ENCODE results near the gene URB2. TPM values are rescaled to one million over a fixed set of nuclear protein-coding genes. Genes with fewer than 3 reads are reported as not detected.

The URB2 gene
- total RNA-seq, 1 experiment from 2014 or later, result 53.2 TPM

DNA sequence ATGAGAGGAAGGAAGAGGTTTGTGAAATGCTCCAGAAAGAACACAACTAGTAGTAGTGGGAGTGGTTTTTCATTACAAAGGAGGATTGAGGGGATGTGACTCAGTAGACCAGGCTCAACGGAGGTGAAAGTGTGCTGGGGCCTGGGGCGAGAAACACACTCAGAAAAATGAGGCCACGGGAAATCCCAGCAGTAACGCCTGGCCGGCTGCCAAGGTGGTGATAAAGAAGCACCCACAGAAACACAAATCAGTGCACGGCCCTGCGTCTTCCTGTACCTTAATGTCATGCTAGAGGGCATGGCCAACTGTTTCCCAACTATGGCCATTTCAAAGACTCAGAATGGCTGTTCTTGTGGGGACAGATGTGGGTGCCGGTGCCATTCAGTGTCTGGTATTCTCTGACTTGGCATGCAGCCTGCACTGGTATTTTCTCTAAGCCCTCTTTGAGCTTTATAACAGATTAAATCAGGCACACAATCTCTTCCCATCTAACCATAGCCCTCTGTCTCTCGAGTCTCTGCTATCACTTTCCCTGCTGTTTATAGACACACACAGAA lies 38.2 kb downstream of the URB2 start:
- TF ChIP-seq, protein P1, sequence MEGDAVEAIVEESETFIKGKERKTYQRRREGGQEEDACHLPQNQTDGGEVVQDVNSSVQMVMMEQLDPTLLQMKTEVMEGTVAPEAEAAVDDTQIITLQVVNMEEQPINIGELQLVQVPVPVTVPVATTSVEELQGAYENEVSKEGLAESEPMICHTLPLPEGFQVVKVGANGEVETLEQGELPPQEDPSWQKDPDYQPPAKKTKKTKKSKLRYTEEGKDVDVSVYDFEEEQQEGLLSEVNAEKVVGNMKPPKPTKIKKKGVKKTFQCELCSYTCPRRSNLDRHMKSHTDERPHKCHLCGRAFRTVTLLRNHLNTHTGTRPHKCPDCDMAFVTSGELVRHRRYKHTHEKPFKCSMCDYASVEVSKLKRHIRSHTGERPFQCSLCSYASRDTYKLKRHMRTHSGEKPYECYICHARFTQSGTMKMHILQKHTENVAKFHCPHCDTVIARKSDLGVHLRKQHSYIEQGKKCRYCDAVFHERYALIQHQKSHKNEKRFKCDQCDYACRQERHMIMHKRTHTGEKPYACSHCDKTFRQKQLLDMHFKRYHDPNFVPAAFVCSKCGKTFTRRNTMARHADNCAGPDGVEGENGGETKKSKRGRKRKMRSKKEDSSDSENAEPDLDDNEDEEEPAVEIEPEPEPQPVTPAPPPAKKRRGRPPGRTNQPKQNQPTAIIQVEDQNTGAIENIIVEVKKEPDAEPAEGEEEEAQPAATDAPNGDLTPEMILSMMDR (conservative IDR thresholded peaks at IDR 0.05), result no peak
- H3K23ac ChIP-seq (ENCODE audit: insufficient read length, low read depth, low read length), result no peak overlapping the region
- no peak overlapping the region for H3K56ac ChIP-seq (ENCODE audit: insufficient read length, low read depth, low read length)
- H2BK5ac ChIP-seq (ENCODE audit: insufficient read length, low read length), result no peak overlapping the region
- H2BK15ac ChIP-seq (ENCODE audit: low read depth, low read length), result no peak overlapping the region
- H3K23me2 ChIP-seq (ENCODE audit: insufficient read length, low read depth, low read length, poor library complexity, severe bottlenecking), result no peaks in the 10 kb centered on the region
- no peak overlapping the region for H3K9ac ChIP-seq (ENCODE audit: extremely low read depth, insufficient read length, low read length)
- H3K4me1 Mint-ChIP-seq, result peaks cover 6 to 13% of the 10 kb centered on the region in 2 experiments; a peak in 3 of 4 replicates
- no peak overlapping the region for H4K8ac ChIP-seq (replicated peaks; ENCODE audit: insufficient read length, low read depth, low read length)
- WGBS (ENCODE audit: extremely low coverage, insufficient read length, low lambda C conversion rate), result no CpG with 5 or more reads among the region's 9 CpGs
- DNase-seq, result no peak
- H3K27me3 ChIP-seq (ENCODE audit: insufficient read depth, low read length), result no peaks in the 10 kb centered on the region
- H3K79me1 ChIP-seq (ENCODE audit: insufficient read depth, low read depth, low read length, poor library complexity, severe bottlenecking), result no peaks in the 10 kb centered on the region
- H3K9me3 ChIP-seq (ENCODE audit: control insufficient read depth, low read depth, low read length), result no peaks in the 10 kb centered on the region
- H4K5ac ChIP-seq (ENCODE audit: insufficient read length, low read depth, low read length), result no peak overlapping the region
- no peak overlapping the region for H3K27ac Mint-ChIP-seq
- H3T11ph ChIP-seq (ENCODE audit: low read length), result no peak overlapping the region
- H3K79me2 ChIP-seq (ENCODE audit: insufficient read depth, low read length), result no peaks in the 10 kb centered on the region
- H3K18ac ChIP-seq (ENCODE audit: insufficient read length, low read depth, low read length), result no peak overlapping the region
- no peaks in the 10 kb centered on the region for H3K4me1 ChIP-seq (ENCODE audit: insufficient read depth, low read length)
- no peak overlapping the region for H2BK20ac ChIP-seq (ENCODE audit: low read depth, low read length, poor library complexity, severe bottlenecking)
- H3K36me3 Mint-ChIP-seq (ENCODE audit: insufficient read depth in 1 of 3, low read depth in 3 of 3), result peaks cover 6 to 13% (median 11%) of the 10 kb centered on the region in 3 experiments; a peak in 6 of 7 replicates
- no peak overlapping the region for H3K4me2 ChIP-seq (ENCODE audit: insufficient read depth, insufficient read length, low read length)
- no peak overlapping the region for H2AFZ ChIP-seq (ENCODE audit: low read length)
- no peak overlapping the region for H2BK12ac ChIP-seq (ENCODE audit: insufficient read length, low read depth, low read length)
- no peak overlapping the region for H3K4me3 Mint-ChIP-seq
- H3K27ac ChIP-seq (ENCODE audit: insufficient read length, low read depth, low read length), result no peak overlapping the region
- no peaks in the 10 kb centered on the region for H3K9me3 Mint-ChIP-seq
- no peak overlapping the region for H2BK120ac ChIP-seq (ENCODE audit: low read depth, low read length, poor library complexity, severe bottlenecking)
- no peak overlapping the region for H3K14ac ChIP-seq (ENCODE audit: insufficient read depth, low read length)
- no peaks in the 10 kb centered on the region for H3K27me3 Mint-ChIP-seq (ENCODE audit: low read depth)
- H3K4ac ChIP-seq (ENCODE audit: low read depth, low read length), result no peak overlapping the region
- H4K20me1 ChIP-seq (ENCODE audit: control insufficient read depth, insufficient read depth, insufficient read length), result no peaks in the 10 kb centered on the region
- no peak overlapping the region for H2AK5ac ChIP-seq (ENCODE audit: insufficient read length, low read length)
- H4K91ac ChIP-seq (ENCODE audit: insufficient read length, low read depth, low read length), result no peak overlapping the region

Measured in H9 (cell line).